Measurements from ENCODE around the gene ADARB1. TPM values are rescaled to one million over a fixed set of nuclear protein-coding genes. Genes with fewer than 3 reads are reported as not detected.

The ADARB1 gene
- total and polyA plus RNA-seq, 2 of the 4 experiments (the other 2 are of a cell fraction), result 39.8 to 47.3 TPM

GRCh38 chr21:45099571-45099970, 25.2 kb downstream of the ADARB1 start:
- Histone ChIP-seq H2BK5ac (ENCODE audit: low read depth, low read length, poor library complexity, severe bottlenecking) (no peak overlapping the region), H2BK15ac (ENCODE audit: low read depth, low read length) (no peak overlapping the region), H3K4me3 (ENCODE audit: insufficient read depth, low read depth, low read length) (no peak overlapping the region), H4K91ac (ENCODE audit: insufficient read depth, low read depth, low read length) (no peak overlapping the region), H4K5ac (ENCODE audit: low read depth, low read length) (no peak overlapping the region), H3K4ac (ENCODE audit: low read depth, low read length) (no peak overlapping the region; the same call in 1 of the 2 replicates), H2AK9ac (replicated peaks; ENCODE audit: low read depth, low read length, poor library complexity) (no peak overlapping the region), H3K36me3 (ENCODE audit: control insufficient read depth, insufficient read depth, low read length) (peaks cover 32% of the 10 kb centered on the region), H2BK20ac (ENCODE audit: low read depth, low read length) (no peak overlapping the region), H3K4me1 (ENCODE audit: control insufficient read depth, insufficient read depth, low read length) (peaks cover 23% of the 10 kb centered on the region), H3K79me1 (ENCODE audit: low read depth in 1 of 2, low read length in 2 of 2) (peaks cover 12 to 96% of the 10 kb centered on the region in 2 experiments; a peak in 3 of 4 replicates), H4K20me1 (ENCODE audit: insufficient read depth, low read length) (peaks cover 100% of the 10 kb centered on the region), H3K9me1 (ENCODE audit: insufficient read depth, low read length) (peaks cover 41% of the 10 kb centered on the region), H3K18ac (ENCODE audit: low read depth, low read length) (no peak overlapping the region), H2AFZ (replicated peaks; ENCODE audit: low read length, poor library complexity) (no peak overlapping the region), H4K8ac (ENCODE audit: low read depth in 2 of 2, low read length in 2 of 2) (no peak overlapping the region), H2AK5ac (ENCODE audit: low read depth, low read length) (no peak overlapping the region; the same call in 1 of the 2 replicates), H3K9ac (ENCODE audit: low read depth, low read length) (no peak overlapping the region), H3K27me3 (ENCODE audit: control insufficient read depth, insufficient read depth, low read length) (no peaks in the 10 kb centered on the region), H2BK120ac (ENCODE audit: low read depth, low read length) (no peak overlapping the region; the same call in 1 of the 2 replicates), H3K4me2 (ENCODE audit: low read depth, low read length) (no peak overlapping the region; the same call in 1 of the 2 replicates), H3K56ac (ENCODE audit: extremely low read depth, insufficient read depth, low read length) (no peak overlapping the region), H3K27ac (ENCODE audit: insufficient read depth, low read length) (no peak overlapping the region), H3K14ac (replicated peaks; ENCODE audit: low read depth, low read length) (no peak overlapping the region), H3K23ac (ENCODE audit: low read depth, low read length) (0 out of 2 replicates have a peak overlapping the region, but pooled peaks have one; percentile 43), H3K9me3 (ENCODE audit: control insufficient read depth, insufficient read depth, low read length) (no peaks in the 10 kb centered on the region)
- POLR2A ChIA-PET (ENCODE audit: unreplicated experiment), result no interaction called here
- 100% methylated on average over 1 of the region's 3 CpGs; no CpG with 5 or more reads in 1 of the 2 experiments for WGBS, 2 experiments (ENCODE audit: extremely low coverage in 2 of 2, insufficient read length in 1 of 2)
- no peak for DNase-seq
- in situ Hi-C loops (cut with MboI; ENCODE audit: low sequenced_read_pairs) (no loop called here), intact Hi-C loops (cut with micrococcal nuclease) (no loop called here), dilution Hi-C loops (cut with HindIII; ENCODE audit: low sequenced_read_pairs, unreplicated experiment) (no loop called here)
- TF ChIP-seq, protein P1, sequence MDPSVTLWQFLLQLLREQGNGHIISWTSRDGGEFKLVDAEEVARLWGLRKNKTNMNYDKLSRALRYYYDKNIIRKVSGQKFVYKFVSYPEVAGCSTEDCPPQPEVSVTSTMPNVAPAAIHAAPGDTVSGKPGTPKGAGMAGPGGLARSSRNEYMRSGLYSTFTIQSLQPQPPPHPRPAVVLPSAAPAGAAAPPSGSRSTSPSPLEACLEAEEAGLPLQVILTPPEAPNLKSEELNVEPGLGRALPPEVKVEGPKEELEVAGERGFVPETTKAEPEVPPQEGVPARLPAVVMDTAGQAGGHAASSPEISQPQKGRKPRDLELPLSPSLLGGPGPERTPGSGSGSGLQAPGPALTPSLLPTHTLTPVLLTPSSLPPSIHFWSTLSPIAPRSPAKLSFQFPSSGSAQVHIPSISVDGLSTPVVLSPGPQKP (IDR thresholded peaks at IDR 0.05; ENCODE audit: borderline replicate concordance, low read depth, low read length), result no peak
- TF ChIP-seq MAFK (IDR thresholded peaks at IDR 0.05; ENCODE audit: low read depth, low read length) (no peak), FOS (IDR thresholded peaks at IDR 0.05; ENCODE audit: low read depth, low read length) (no peak), NFE2L2 (IDR thresholded peaks at IDR 0.05; ENCODE audit: low read depth, low read length) (no peak), RFX5 (IDR thresholded peaks at IDR 0.05; ENCODE audit: low read depth, low read length) (no peak), RAD21 (IDR thresholded peaks at IDR 0.05; ENCODE audit: low read length) (no peak), RCOR1 (IDR thresholded peaks at IDR 0.05; ENCODE audit: insufficient replicate concordance, low read length) (no peak)
- TF ChIP-seq, protein P2, sequence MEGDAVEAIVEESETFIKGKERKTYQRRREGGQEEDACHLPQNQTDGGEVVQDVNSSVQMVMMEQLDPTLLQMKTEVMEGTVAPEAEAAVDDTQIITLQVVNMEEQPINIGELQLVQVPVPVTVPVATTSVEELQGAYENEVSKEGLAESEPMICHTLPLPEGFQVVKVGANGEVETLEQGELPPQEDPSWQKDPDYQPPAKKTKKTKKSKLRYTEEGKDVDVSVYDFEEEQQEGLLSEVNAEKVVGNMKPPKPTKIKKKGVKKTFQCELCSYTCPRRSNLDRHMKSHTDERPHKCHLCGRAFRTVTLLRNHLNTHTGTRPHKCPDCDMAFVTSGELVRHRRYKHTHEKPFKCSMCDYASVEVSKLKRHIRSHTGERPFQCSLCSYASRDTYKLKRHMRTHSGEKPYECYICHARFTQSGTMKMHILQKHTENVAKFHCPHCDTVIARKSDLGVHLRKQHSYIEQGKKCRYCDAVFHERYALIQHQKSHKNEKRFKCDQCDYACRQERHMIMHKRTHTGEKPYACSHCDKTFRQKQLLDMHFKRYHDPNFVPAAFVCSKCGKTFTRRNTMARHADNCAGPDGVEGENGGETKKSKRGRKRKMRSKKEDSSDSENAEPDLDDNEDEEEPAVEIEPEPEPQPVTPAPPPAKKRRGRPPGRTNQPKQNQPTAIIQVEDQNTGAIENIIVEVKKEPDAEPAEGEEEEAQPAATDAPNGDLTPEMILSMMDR (conservative IDR thresholded peaks at IDR 0.05; ENCODE audit: low read depth, low read length), result no peak
- no peak for ATAC-seq (ENCODE audit: low read depth)
- no TSS peak for BruUV-seq (replicated peaks)
- CTCF ChIA-PET, result interaction anchor here (0.8 kb wide), 1 partner anchor 10 kb away, joined by 3 read pairs; no protein-coding TSS in a partner anchor

Data from IMR-90 (cell line).